Measurements from ENCODE around the gene IFI27L1. TPM values are rescaled to one million over a fixed set of nuclear protein-coding genes. Genes with fewer than 3 reads are reported as not detected.

IFI27L1 gene
- total RNA-seq, 1 experiment from 2014 or later: 7.8 TPM

- Histone ChIP-seq H3K9me3 (ENCODE audit: low read length) (no peaks in the 10 kb centered on the region), H3K27ac (ENCODE audit: low read length) (no peak overlapping the region), H3K9me2 (replicated peaks; ENCODE audit: insufficient read depth, low read length) (no peaks in the 10 kb centered on the region), H3K9ac (ENCODE audit: low read length) (no peak overlapping the region), H3K79me2 (ENCODE audit: low read length) (no peaks in the 10 kb centered on the region), H4K20me1 (ENCODE audit: insufficient read depth, low read depth, low read length) (no peaks in the 10 kb centered on the region), H3K27me3 (ENCODE audit: low read length) (no peaks in the 10 kb centered on the region), H2AFZ (ENCODE audit: low read length) (no peak overlapping the region), H3K36me3 (ENCODE audit: insufficient read depth, low read length) (no peaks in the 10 kb centered on the region), H3K4me2 (ENCODE audit: low read depth, low read length, poor library complexity, severe bottlenecking) (no peak overlapping the region), H3K4me1 (ENCODE audit: low read length) (no peaks in the 10 kb centered on the region), H3K4me3 (ENCODE audit: low read length) (no peak overlapping the region)
- no peak for DNase-seq
These were observed 61.7 kb downstream of the IFI27L1 start for GRCh38 chr14:94142836-94143235.

- Histone ChIP-seq H3K79me2 (ENCODE audit: low read length) (no peaks in the 10 kb centered on the region), H2AFZ (ENCODE audit: low read length) (no peak overlapping the region), H3K36me3 (ENCODE audit: insufficient read depth, low read length) (no peaks in the 10 kb centered on the region), H3K9me2 (replicated peaks; ENCODE audit: insufficient read depth, low read length) (no peaks in the 10 kb centered on the region), H3K4me3 (ENCODE audit: low read length) (no peak overlapping the region), H4K20me1 (ENCODE audit: insufficient read depth, low read depth, low read length) (no peaks in the 10 kb centered on the region), H3K9me3 (ENCODE audit: low read length) (no peaks in the 10 kb centered on the region), H3K9ac (ENCODE audit: low read length) (no peak overlapping the region), H3K4me2 (ENCODE audit: low read depth, low read length, poor library complexity, severe bottlenecking) (no peak overlapping the region), H3K27ac (ENCODE audit: low read length) (no peak overlapping the region), H3K27me3 (ENCODE audit: low read length) (no peaks in the 10 kb centered on the region), H3K4me1 (ENCODE audit: low read length) (no peaks in the 10 kb centered on the region)
- DNase-seq: peak; percentile 75
These were observed 62.1 kb downstream of the IFI27L1 start for GRCh38 chr14:94143239-94143638.

GRCh38 chr14:94143711-94144110 is 62.6 kb downstream of the IFI27L1 start:
- H3K4me2 ChIP-seq (ENCODE audit: low read depth, low read length, poor library complexity, severe bottlenecking): no peak overlapping the region
- no peaks in the 10 kb centered on the region for H3K9me3 ChIP-seq (ENCODE audit: low read length)
- no peaks in the 10 kb centered on the region for H3K36me3 ChIP-seq (ENCODE audit: insufficient read depth, low read length)
- H3K4me3 ChIP-seq (ENCODE audit: low read length): no peak overlapping the region
- H3K27ac ChIP-seq (ENCODE audit: low read length): no peak overlapping the region
- H2AFZ ChIP-seq (ENCODE audit: low read length): no peak overlapping the region
- no peak overlapping the region for H3K9ac ChIP-seq (ENCODE audit: low read length)
- no peak for DNase-seq
- no peaks in the 10 kb centered on the region for H3K9me2 ChIP-seq (replicated peaks; ENCODE audit: insufficient read depth, low read length)
- no peaks in the 10 kb centered on the region for H4K20me1 ChIP-seq (ENCODE audit: insufficient read depth, low read depth, low read length)
- H3K4me1 ChIP-seq (ENCODE audit: low read length): no peaks in the 10 kb centered on the region
- no peaks in the 10 kb centered on the region for H3K27me3 ChIP-seq (ENCODE audit: low read length)
- H3K79me2 ChIP-seq (ENCODE audit: low read length): no peaks in the 10 kb centered on the region

- no peaks in the 10 kb centered on the region for H4K20me1 ChIP-seq (ENCODE audit: insufficient read depth, low read depth, low read length)
- no peaks in the 10 kb centered on the region for H3K4me1 ChIP-seq (ENCODE audit: low read length)
- H3K9me2 ChIP-seq (replicated peaks; ENCODE audit: insufficient read depth, low read length): no peaks in the 10 kb centered on the region
- DNase-seq: no peak
- no peaks in the 10 kb centered on the region for H3K9me3 ChIP-seq (ENCODE audit: low read length)
- no peak overlapping the region for H3K27ac ChIP-seq (ENCODE audit: low read length)
- no peak overlapping the region for H2AFZ ChIP-seq (ENCODE audit: low read length)
- no peak overlapping the region for H3K4me2 ChIP-seq (ENCODE audit: low read depth, low read length, poor library complexity, severe bottlenecking)
- H3K36me3 ChIP-seq (ENCODE audit: insufficient read depth, low read length): no peaks in the 10 kb centered on the region
- H3K79me2 ChIP-seq (ENCODE audit: low read length): no peaks in the 10 kb centered on the region
- H3K9ac ChIP-seq (ENCODE audit: low read length): no peak overlapping the region
- H3K27me3 ChIP-seq (ENCODE audit: low read length): no peaks in the 10 kb centered on the region
- no peak overlapping the region for H3K4me3 ChIP-seq (ENCODE audit: low read length)
These were observed 63.7 kb downstream of the IFI27L1 start for GRCh38 chr14:94144765-94145164.

GRCh38 chr14:94145902-94146527 is 64.9 kb downstream of the IFI27L1 start:
- H3K27me3 ChIP-seq (ENCODE audit: low read length): no peaks in the 10 kb centered on the region
- H2AFZ ChIP-seq (ENCODE audit: low read length): no peak overlapping the region
- H3K4me2 ChIP-seq (ENCODE audit: low read depth, low read length, poor library complexity, severe bottlenecking): no peak overlapping the region
- H3K9ac ChIP-seq (ENCODE audit: low read length): no peak overlapping the region
- H3K27ac ChIP-seq (ENCODE audit: low read length): no peak overlapping the region
- H3K79me2 ChIP-seq (ENCODE audit: low read length): no peaks in the 10 kb centered on the region
- no peaks in the 10 kb centered on the region for H3K36me3 ChIP-seq (ENCODE audit: insufficient read depth, low read length)
- H4K20me1 ChIP-seq (ENCODE audit: insufficient read depth, low read depth, low read length): no peaks in the 10 kb centered on the region
- no peak for DNase-seq
- no peaks in the 10 kb centered on the region for H3K9me2 ChIP-seq (replicated peaks; ENCODE audit: insufficient read depth, low read length)
- H3K4me1 ChIP-seq (ENCODE audit: low read length): no peaks in the 10 kb centered on the region
- H3K4me3 ChIP-seq (ENCODE audit: low read length): no peak overlapping the region
- no peaks in the 10 kb centered on the region for H3K9me3 ChIP-seq (ENCODE audit: low read length)

Other genes with a start within 250 kb of the IFI27L1 start
- not detected in 2 replicates for gene FAM181A, start 154.0 kb upstream of the IFI27L1 start, total RNA-seq (2014; rRNA removed; shearing (Covaris generic); ENCODE audit: low replicate concordance)
- gene ASB2, start 104.7 kb upstream of the IFI27L1 start, total RNA-seq (2014; rRNA removed; shearing (Covaris generic); ENCODE audit: low replicate concordance): 0.69 and 2.3 TPM in 2 replicates
- gene CCDC197, start 84.0 kb upstream of the IFI27L1 start, total RNA-seq (2014; rRNA removed; shearing (Covaris generic); ENCODE audit: low replicate concordance): not detected in 2 replicates
- not detected in 2 replicates for gene OTUB2, start 55.0 kb upstream of the IFI27L1 start, total RNA-seq (2014; rRNA removed; shearing (Covaris generic); ENCODE audit: low replicate concordance)
- gene DDX24, start 108 bp upstream of the IFI27L1 start, total RNA-seq (2014; rRNA removed; shearing (Covaris generic); ENCODE audit: low replicate concordance): 217 and 248 TPM in 2 replicates
- gene IFI27, start 29.4 kb downstream of the IFI27L1 start, total RNA-seq (2014; rRNA removed; shearing (Covaris generic); ENCODE audit: low replicate concordance): 0.48 and 1.1 TPM in 2 replicates
- gene IFI27L2, start 48.3 kb downstream of the IFI27L1 start, total RNA-seq (2014; rRNA removed; shearing (Covaris generic); ENCODE audit: low replicate concordance): 118 and 145 TPM in 2 replicates
- 0.75 and 0.79 TPM in 2 replicates for gene PPP4R4, start 93.0 kb downstream of the IFI27L1 start, total RNA-seq (2014; rRNA removed; shearing (Covaris generic); ENCODE audit: low replicate concordance)
- gene SERPINA10, start 212.0 kb downstream of the IFI27L1 start, total RNA-seq (2014; rRNA removed; shearing (Covaris generic); ENCODE audit: low replicate concordance): not detected in 2 replicates
- not detected in 2 replicates for gene SERPINA6, start 242.0 kb downstream of the IFI27L1 start, total RNA-seq (2014; rRNA removed; shearing (Covaris generic); ENCODE audit: low replicate concordance)